Sigmoid colon (tissue), 7 donors: Measurements from ENCODE around the gene CRLF1. TPM values are rescaled to one million over a fixed set of nuclear protein-coding genes. Genes with fewer than 3 reads are reported as not detected.

ENCODE experiments used
- DNase-seq: peaks from one replicate; pipeline ENCODE4 v3.0.0-alpha.2; 2019
- H3K27ac ChIP-seq, 4 donors: fragments of 200-600 bp; sonication (generic); one replicate each; pipeline ENCODE4 v1.5.1; 2016 to 2019; ENCODE audit warnings: mild to moderate bottlenecking in 1 of 4
- H3K27me3 ChIP-seq, 3 donors: fragments of 200-600 bp; sonication (generic); one replicate each; pipeline ENCODE4 v1.5.1; 2019; ENCODE audit warnings: mild to moderate bottlenecking in 1 of 3
- H3K36me3 ChIP-seq, 4 donors: fragments of 200-600 bp; sonication (generic); one replicate each; pipeline ENCODE4 v1.5.1; 2016 to 2019
- H3K4me1 ChIP-seq, 4 donors: fragments of 200-600 bp; sonication (generic); one replicate each; pipeline ENCODE4 v1.5.1; 2017 to 2019
- H3K4me3 ChIP-seq, 4 donors: fragments of 200-600 bp; sonication (generic); one replicate each; pipeline ENCODE4 v1.5.1; 2017 to 2019; ENCODE audit warnings: mild to moderate bottlenecking in 2 of 4, moderate library complexity in 1 of 4
- H3K9me3 ChIP-seq, 4 donors: fragments of 200-600 bp in 3 of 4; sonication (generic) in 3 of 4; one replicate each; pipeline versions ENCODE4 v1.5.1 to v1.6.1; 2013 to 2019
- CTCF ChIP-seq, 4 experiments: fragments of 450-650 bp in 3 of 4; fragments of 200-600 bp in 1 of 4; IDR thresholded peaks; one replicate each; pipeline ENCODE4 v1.5.1; 2016 to 2019; ENCODE audit warnings: antibody characterized with exemption in 4 of 4, mild to moderate bottlenecking in 3 of 4, moderate library complexity in 2 of 4
- EP300 ChIP-seq, 4 donors: sonication (generic); formaldehyde crosslinking; IDR thresholded peaks; one replicate each; pipeline ENCODE4 v1.6.1; 2017; ENCODE audit warnings: antibody characterized with exemption in 4 of 4
- POLR2A ChIP-seq, 2 donors: fragments of 450-650 bp; IDR thresholded peaks; one replicate each; pipeline ENCODE4 v1.6.1; 2016; ENCODE audit warnings: antibody characterized with exemption in 2 of 2, mild to moderate bottlenecking in 2 of 2, moderate library complexity in 2 of 2
- POLR2AphosphoS5 ChIP-seq, 4 donors: sonication (generic); formaldehyde crosslinking; IDR thresholded peaks; one replicate each; pipeline ENCODE4 v1.6.1; 2017; ENCODE audit warnings: antibody characterized with exemption in 4 of 4
- WGBS, 2 donors: extraction: QIAGEN DNeasy Blood & Tissue Kit; methylation state at CpG; one replicate each; pipeline ENCODE4 v1.1.7; 2013; 5-methylcytosine and 5-hydroxymethylcytosine counted together
- intact Hi-C: fragments of 100-400 bp; cut with DNase I; formaldehyde crosslinking; loops from one replicate; pipeline ENCODE4 v1.15.1; 2023
- polyA plus RNA-seq, 3 donors: library from polyadenylated mRNA; stranded (reverse); fragments of 200-250 nt; gene quantifications; one replicate each; pipeline ENCODE4 v1.2.3, GENCODE V29; 2013
- total RNA-seq, 4 donors: library from RNA; depleted of rRNA; stranded (reverse); fragments of >200 nt; gene quantifications; one replicate each; pipeline ENCODE4 v1.1.0, GENCODE V29; 2016
- donor health status: healthy with polysubstance abuse.
- donor health status: Bipolar disorder and iron deficiency.
- donor health status: healthy.

Gene CRLF1
- total and polyA plus RNA-seq, 7 donors, result 0.60 to 28.8 (median 6.1) TPM; not detected in 1

- intact Hi-C loops, result loop anchor here (5.0 kb wide), 1 partner anchor 553 kb away; no protein-coding TSS in a partner anchor
- TF ChIP-seq EP300 (IDR thresholded peaks at IDR 0.05), result no peak
- WGBS, 2 donors, result 21 to 48% methylated on average over 12 of the region's 12 CpGs
Measured at GRCh38 chr19:18634612-18635297, 28.2 kb upstream of the CRLF1 start.

GRCh38 chr19:18633321-18633720 is 26.7 kb upstream of the CRLF1 start:
- intact Hi-C loops, result no loop called here

More at GRCh38 chr19:18634612-18635297, 28.2 kb upstream of the CRLF1 start:
- Histone ChIP-seq H3K27ac (peak overlapping the region in 1 of 4 donors; percentile 88), H3K9me3 (no peaks in the 10 kb centered on the region), H3K27me3 (no peaks in the 10 kb centered on the region), H3K4me3 (no peak overlapping the region), H3K4me1 (peaks cover 0 to 25% (median 20%) of the 10 kb centered on the region in 4 donors), H3K36me3 (no peaks in the 10 kb centered on the region)
- DNase-seq, result no peak

GRCh38 chr19:18629166-18630088 is 22.8 kb upstream of the CRLF1 start:
- 71% methylated on average over 15 of the region's 15 CpGs for WGBS, 2 donors
- no peak overlapping the region for H3K4me3 ChIP-seq
- H3K27me3 ChIP-seq, result no peaks in the 10 kb centered on the region
- TF ChIP-seq POLR2AphosphoS5 (IDR thresholded peaks at IDR 0.05), result peak; percentile 49 to 83 (median 70)
- TF ChIP-seq POLR2A (IDR thresholded peaks at IDR 0.05), result no peak
- TF ChIP-seq EP300 (IDR thresholded peaks at IDR 0.05), result peak in 2 of 4 donors; percentile 92 to 94
- H3K4me1 ChIP-seq, result no peaks in the 10 kb centered on the region
- DNase-seq, result no peak
- no peaks in the 10 kb centered on the region for H3K9me3 ChIP-seq
- no peaks in the 10 kb centered on the region for H3K36me3 ChIP-seq
- intact Hi-C loops, result no loop called here
- H3K27ac ChIP-seq, result peak overlapping the region in 2 of 4 donors; percentile 7 to 40

More at GRCh38 chr19:18633321-18633720, 26.7 kb upstream of the CRLF1 start:
- Histone ChIP-seq H3K9me3 (no peaks in the 10 kb centered on the region), H3K27ac (no peak overlapping the region), H3K4me1 (peaks cover 0 to 24% (median 17%) of the 10 kb centered on the region in 4 donors), H3K4me3 (no peak overlapping the region), H3K27me3 (no peaks in the 10 kb centered on the region), H3K36me3 (no peaks in the 10 kb centered on the region)
- no peak for DNase-seq
- whole genome bisulfite sequencing, 2 donors, result 39 to 62% methylated on average over 8 of the region's 8 CpGs
- no peak for TF ChIP-seq POLR2AphosphoS5 (IDR thresholded peaks at IDR 0.05)
- TF ChIP-seq CTCF (IDR thresholded peaks at IDR 0.05), result no peak
- TF ChIP-seq POLR2A (IDR thresholded peaks at IDR 0.05), result no peak
- no peak for TF ChIP-seq EP300 (IDR thresholded peaks at IDR 0.05)

- H3K27me3 ChIP-seq, result no peaks in the 10 kb centered on the region
- H3K4me1 ChIP-seq, result no peaks in the 10 kb centered on the region
- H3K4me3 ChIP-seq, result no peak overlapping the region
- no peak for DNase-seq
- intact Hi-C loops, result no loop called here
- no peaks in the 10 kb centered on the region for H3K9me3 ChIP-seq
- TF ChIP-seq POLR2AphosphoS5 (IDR thresholded peaks at IDR 0.05) (no peak), EP300 (IDR thresholded peaks at IDR 0.05) (no peak), CTCF (IDR thresholded peaks at IDR 0.05) (no peak)
- WGBS, 2 donors, result 68 to 74% methylated on average over 2 of the region's 2 CpGs
- H3K27ac ChIP-seq, result no peak overlapping the region
- H3K36me3 ChIP-seq, result no peaks in the 10 kb centered on the region
Measured at GRCh38 chr19:18626906-18627305, 20.3 kb upstream of the CRLF1 start.

- no peaks in the 10 kb centered on the region for H3K36me3 ChIP-seq
- H3K9me3 ChIP-seq, result no peaks in the 10 kb centered on the region
- no peaks in the 10 kb centered on the region for H3K4me1 ChIP-seq
- peaks cover 0 to 31% (median 3%) of the 10 kb centered on the region in 3 donors for H3K27me3 ChIP-seq
- no peak for DNase-seq
- WGBS, 2 donors, result 36 to 76% methylated on average over 7 of the region's 7 CpGs
- intact Hi-C loops, result no loop called here
- TF ChIP-seq EP300 (IDR thresholded peaks at IDR 0.05), result no peak
- TF ChIP-seq POLR2A (IDR thresholded peaks at IDR 0.05), result no peak
- TF ChIP-seq POLR2AphosphoS5 (IDR thresholded peaks at IDR 0.05), result no peak
- no peak for TF ChIP-seq CTCF (IDR thresholded peaks at IDR 0.05)
- H3K4me3 ChIP-seq, result no peak overlapping the region
- H3K27ac ChIP-seq, result no peak overlapping the region
Measured at GRCh38 chr19:18620902-18621301, 14.3 kb upstream of the CRLF1 start.
